Amniotic epithelial cell (primary cell): Measurements from ENCODE around the gene CBFA2T2.
A peak's percentile ranks its signal among the peaks of the same experiment; 100 is the strongest.
"Not testable (repeated sequence)": the region's sequence is repeated elsewhere in the genome, so short reads cannot be mapped to it uniquely, and the experiment has no call there.

Experiments used
- DNase-seq: peaks from one replicate; pipeline ENCODE4 v3.0.0-alpha.2; 2010; ENCODE audit warnings: low read depth

Gene CBFA2T2

DNA sequence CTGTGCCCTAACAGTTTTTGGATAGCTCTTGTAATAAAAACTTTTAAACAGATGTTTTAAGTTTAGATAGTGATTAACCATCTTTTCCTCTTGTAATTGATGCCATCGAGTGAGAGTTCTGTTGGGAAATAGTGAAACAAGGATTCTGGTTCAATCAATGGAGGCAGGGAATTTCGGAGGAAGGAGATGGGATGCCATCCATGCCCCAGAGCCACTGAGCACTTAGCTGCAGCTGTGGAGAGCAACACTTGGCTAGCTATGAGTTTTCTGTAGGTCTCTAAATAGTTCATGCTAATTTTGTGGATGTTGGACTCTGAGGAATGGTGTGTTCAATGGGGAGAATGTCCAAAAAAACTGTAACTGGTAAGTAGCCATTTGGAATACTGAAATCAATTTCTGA lies 16.7 kb downstream of the CBFA2T2 start:
- no peak for DNase-seq

DNA sequence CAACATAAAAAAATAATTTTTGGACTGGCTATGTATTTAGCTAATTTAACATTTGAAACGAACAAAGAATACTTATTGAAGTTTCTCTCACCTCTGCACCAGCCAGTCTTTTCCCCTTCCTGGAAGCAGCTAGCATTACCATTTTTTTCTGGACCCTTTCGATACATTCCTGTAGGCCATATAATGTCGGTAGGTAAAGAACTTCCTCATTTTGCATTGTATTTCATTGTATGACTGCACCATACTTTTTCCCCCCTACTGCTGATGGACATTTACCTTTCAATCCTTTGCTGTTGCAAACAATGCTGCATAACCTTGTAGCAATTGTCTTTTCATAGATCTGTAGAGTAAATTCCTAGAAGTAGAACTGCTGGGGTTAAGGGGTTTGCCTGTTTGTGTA lies 17.6 kb downstream of the CBFA2T2 start:
- DNase-seq, result no peak

DNA sequence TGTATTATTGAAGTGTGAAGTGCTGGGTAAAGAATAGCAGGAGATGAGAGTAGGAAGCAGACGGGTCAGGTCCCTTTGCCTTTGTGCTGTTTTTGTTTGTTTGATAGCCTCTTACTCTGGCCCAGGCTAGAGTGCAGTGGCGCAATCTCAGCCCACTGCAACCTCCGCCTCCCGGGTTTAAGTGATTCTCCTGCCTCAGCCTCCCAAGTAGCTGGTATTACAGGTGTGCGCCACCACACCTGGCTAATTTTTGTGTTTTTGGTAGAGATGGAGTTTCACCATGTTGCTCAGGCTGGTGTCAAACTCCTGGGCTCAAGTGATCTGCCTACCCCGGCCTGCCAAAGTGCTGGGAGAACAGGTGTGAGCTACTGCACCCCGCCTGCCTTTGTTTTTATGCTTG lies 18.1 kb downstream of the CBFA2T2 start:
- not testable (repeated sequence) for DNase-seq

DNA sequence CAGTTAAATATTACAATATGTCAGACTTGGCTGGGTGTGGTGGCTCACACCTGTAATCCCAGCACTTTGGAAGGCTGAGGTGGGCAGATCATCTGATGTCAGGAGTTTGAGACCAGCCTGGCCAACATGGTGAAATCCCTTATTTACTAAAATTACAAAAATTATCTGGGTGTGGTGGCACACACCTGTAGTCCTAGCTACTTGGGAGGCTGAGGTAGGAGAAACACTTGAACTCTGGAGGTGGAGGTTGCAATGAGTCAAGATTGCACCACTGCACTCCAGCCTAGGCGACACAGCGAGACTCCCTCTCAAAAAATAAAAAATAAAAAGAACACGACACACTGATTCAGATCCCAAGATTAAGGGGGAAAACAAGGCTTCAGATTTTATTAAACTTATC lies 19.2 kb downstream of the CBFA2T2 start:
- DNase-seq, result not testable (repeated sequence)

DNA sequence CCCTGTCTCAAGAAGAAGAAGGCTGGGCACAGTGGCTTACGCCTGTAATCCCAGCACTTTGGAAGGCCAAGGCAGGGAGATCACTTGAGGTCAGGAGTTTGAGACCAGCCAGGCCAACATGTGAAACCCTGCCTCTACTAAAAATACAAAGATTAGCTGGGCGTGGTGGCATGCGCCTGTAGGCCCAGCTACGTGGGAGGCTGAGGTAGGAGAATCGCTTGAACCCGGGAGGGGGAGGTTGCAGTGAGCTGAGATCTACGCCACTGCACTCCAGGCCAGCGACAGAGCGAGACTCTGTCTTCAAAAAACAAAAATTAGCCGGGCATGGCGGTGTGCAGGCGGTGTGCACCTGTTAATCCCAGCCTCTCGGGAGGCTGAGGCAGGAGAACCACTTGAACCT lies 22.0 kb downstream of the CBFA2T2 start:
- not testable (repeated sequence) for DNase-seq

DNA sequence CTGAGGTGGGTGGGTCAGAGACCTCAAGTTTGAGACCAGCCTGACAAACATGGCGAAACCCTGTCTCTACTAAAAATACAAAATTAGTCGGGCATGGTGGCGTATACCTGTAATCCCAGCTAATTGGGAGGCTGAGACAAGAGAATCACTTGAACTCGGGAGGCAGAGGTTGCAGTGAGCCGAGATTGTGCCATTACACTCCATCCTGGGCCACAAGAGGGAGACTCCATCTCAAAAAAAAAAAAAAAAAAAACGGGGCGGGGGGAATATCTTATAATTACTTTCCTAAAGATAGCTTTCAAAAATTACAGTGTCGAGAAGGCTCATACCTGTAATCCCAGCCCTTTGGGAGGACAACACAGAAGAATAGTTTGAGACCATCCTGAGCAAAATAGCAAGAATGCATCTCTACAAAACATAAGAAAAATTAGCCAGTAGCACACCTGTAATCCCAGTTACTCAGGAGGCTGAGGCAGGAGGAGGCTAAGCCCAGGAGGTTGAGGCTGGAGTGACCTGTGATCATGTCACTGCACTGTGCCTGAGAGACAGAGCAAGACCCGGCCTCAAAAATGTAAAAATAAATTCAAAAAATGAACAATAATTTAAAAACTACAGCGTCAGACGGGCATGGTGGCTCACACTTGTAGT lies 25.8 kb downstream of the CBFA2T2 start:
- DNase-seq, result no peak

DNA sequence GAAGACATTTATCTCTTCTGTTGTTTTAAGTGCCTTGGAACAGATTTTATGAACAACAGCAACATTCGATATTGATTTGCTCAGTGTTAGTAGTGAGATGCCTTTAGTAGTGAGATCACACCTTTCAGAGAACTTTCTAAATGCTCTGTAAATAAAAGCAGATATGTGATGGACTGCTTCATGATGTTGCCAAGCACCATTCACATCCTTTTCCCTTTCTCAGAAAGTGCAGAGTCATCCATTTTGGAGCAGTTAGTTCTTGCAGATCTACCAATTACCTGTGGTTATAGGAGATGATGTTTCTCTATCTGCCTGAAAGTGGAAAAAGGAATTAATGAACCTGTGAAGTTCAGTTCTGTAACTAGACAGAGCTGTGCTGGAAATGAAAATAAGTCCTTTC lies 27.0 kb downstream of the CBFA2T2 start:
- DNase-seq, result peak; percentile 16

DNA sequence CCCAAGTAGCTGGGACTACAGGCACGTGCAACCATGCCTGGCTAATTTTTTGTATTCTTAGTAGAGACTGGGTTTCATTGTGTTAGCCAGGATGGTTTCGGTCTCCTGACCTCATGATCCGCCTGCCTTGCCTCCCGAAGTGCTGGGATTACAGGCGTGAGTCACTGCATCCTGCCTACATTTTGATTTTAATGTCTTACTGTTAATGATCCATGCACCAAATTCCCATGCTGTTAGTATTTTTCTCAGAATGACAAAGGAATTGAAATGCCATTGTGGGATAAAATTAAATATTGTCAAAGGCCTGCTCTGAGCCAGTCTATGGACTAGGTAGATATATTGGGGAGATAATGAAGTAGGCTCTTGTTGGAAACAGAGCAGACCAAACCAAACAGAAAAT lies 28.2 kb downstream of the CBFA2T2 start:
- peak; percentile 72 for DNase-seq

DNA sequence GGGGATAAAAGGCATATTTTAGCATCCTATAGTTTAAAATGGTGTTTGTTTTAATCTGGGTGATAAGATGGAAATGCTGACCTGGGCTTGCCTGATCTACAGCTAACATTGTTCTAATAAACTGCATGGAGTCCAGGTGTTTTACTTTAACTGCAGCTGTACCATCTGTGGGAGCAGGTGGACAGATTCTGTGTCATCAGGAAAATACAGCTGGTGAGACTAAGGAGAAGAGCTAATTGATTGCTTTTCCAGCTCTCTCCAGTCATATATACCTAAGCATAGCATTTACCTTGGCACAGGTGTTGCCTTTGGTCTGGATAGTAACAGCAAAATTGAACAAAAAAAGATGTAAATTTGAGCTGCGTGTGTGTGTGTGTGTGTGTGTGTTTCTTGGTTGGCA lies 31.6 kb downstream of the CBFA2T2 start:
- DNase-seq, result no peak

DNA sequence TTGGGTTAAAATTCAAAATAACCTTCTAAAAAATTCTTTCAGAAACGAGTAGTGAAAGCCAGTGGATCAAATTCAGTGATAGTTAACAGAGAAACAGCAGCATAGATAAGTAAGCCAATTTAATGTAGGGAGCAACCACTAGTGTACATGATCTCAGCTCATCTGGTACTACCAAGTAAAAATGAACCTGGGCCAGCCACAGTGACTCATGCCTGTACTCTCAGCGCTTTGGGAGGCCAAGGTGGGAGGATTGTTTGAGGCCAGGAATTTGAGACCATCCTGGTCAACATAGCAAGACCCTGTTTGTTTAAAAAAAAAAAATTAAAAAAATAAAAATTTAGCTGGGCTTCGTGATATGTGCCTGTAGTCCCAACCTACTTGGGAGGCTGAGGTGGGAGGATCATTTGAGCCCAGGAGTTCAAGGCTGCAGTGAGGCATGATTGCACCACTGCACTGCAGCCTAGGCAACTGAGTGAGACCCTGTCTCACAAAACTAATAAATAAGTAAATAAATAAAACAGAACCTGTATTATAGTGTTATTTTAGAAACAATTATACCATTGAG lies 32.4 kb downstream of the CBFA2T2 start:
- peak; percentile 13 for DNase-seq

DNA sequence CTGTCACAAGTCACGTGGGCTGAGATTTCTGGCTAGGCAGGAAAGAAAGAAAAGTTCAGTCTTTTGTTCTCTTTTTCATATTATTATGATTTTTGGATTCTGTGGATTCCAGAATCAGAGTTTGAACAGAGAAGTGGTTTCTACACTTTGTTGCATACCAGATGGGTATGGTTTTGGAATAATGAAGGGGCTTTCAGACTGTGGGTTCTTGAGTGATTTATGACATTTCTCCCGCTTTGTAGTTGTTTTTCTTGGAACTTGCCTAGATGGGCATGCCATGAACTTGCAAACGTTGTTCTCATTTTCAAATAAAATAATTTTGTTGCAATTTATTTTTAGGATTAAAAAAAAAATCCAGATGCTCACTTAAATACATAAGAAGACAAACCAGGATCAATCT lies 34.4 kb downstream of the CBFA2T2 start:
- no peak for DNase-seq

DNA sequence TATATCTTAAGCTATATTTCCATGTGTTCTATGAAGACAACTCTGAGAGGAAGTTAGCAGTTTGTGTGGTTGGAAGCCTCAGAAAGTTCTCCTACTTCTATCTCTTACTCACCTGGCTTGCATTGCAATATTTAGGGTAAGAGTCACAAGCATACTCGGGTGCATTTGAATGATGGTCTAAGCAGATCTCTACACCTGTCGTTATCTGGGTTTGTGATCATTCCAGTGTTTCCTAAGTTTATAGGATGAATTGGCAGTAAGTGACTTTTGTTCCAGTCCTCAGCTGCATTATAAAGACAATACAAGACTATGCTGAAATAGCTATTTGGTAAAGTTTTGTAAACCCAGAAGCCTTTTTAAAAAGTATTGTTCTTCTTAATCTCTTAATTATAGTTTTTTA lies 36.9 kb downstream of the CBFA2T2 start:
- DNase-seq, result no peak

DNA sequence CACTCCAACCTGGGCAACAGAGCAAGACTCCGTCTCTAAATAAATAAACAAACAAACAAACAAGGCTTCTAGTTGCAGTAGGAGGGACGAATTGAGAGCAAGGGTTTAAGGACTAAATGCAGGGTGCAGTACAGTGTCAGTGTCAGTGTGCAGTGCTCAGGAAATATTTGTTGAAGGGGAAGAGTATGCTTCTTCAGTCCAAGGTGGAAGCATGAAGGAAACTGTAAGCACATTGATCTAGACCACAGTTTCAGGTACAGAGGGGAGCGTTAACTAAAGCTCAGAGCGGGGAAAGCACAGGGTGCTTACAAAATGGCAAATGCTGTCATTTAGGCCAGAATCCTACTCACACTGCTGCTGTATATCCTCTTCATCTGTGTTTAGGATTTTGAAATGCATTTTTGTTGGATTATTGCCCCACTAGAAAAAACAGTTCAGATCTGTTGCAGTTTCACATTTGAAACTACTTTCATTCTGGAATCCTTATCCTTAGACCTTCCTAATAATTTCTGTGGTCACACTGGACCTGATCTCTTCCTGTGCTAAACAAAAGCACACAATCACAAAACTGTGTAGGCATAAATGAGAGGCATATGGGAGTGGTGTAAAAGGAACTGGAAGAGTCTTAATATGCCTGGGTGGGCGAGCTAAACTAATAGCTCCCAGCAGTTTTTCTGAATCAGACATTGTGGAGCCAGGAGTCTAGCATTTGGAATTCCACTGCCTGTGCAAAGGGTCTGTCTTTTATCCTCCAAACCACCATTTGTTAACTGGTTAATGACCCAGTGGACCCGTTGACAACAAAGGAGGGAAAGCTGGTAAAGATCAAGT lies 41.4 kb downstream of the CBFA2T2 start:
- peak; percentile 23 for DNase-seq

DNA sequence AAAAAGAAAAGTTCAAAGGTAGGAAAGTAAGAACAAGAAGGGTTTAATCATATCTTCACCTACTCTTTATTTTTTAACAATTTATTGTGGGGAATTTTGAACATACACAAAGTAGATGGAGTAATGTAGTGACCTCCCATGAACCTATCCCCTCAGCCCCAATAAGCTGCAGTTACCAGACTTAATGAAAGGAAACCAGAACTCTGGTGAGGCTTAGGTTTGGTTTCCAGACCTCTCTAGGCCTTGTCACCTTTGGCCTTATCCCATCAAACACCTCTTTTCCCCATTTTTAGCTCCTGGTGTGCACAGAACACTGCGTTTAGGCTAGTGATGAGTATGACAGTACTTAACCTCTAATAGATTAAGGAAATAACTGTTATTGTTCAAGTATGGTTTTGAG lies 42.0 kb downstream of the CBFA2T2 start:
- DNase-seq, result no peak

DNA sequence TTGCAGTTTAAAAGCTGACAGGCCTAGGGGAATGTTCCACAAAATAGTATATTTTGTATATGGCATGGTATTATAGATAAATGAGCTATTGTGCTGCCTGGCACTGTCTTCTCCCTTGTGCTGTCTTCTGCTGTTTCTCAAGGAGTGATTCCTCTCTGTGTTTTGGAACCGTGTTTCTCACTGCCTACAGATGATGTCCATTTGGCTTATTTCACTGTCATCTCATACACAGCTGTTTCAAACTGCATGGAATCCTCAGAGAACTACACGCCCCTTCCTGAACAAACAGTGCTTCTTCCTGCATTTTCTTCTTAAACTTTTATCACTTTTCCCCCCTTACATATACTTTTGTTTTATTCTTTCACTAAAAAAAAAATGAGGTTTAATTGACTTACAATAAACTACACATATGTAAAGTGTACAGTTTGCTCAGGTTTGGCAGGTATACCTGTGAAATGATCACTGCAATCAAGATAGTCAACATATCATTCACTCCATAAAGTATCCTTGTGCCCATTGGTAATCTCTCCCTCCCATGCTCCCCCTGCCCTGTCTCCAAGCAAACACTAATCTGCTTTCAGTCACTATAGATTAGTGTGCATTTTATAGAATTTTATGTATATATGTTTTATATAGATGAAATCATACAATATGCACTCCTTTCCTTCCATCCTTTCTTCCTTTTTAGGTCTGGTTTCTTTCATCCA lies 43.0 kb downstream of the CBFA2T2 start:
- DNase-seq, result peak; percentile 24

DNA sequence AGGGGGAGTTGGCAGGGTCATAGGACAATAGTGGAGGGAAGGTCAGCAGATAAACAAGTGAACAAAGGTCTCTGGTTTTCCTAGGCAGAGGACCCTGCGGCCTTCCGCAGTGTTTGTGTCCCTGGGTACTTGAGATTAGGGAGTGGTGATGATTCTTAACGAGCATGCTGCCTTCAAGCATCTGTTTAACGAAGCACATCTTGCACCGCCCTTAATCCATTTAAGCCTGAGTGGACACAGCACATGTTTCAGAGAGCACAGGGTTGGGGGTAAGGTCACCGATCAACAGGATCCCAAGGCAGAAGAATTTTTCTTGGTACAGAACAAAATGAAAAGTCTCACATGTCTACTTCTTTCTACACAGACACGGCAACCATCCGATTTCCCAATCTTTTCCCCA lies 45.8 kb downstream of the CBFA2T2 start:
- not testable (repeated sequence) for DNase-seq

DNA sequence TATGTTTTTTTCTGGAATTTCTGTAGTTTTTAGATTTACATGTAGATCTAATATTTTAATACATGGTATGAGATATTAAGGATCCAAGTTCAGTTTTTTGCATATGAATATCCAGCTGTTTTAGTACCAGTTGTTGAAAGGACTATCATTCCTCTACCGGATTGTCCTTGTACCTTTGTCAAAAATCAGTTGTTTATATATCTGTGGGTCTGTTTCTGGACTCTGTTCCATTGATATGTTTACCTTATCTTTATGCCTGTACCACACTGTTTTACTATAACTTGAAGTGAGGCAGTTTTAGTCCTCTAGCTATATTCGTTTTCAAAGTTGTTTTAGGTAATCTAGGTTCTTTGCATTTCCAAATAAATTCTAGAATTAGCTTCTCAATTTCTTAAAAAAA lies 47.7 kb downstream of the CBFA2T2 start:
- DNase-seq, result no peak

DNA sequence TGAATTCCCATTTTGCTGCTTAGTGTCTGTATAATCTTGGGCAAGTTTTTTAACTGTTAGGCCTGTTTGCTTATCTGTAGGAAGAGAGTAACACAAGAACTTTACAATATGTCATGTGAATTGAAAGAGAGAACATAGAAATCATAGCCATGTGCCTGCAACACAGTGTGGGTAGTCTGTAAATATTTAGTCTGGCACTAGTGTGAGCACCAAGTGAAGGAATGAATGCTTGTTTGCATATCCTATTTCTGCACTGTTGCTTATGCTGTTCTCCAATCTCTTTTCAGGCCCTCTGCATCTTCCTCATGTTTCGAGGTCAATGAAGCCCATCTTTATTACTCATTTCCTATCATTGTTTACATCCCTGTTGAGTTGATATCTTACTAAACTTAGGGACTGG lies 49.2 kb downstream of the CBFA2T2 start:
- DNase-seq, result peak; percentile 50

DNA sequence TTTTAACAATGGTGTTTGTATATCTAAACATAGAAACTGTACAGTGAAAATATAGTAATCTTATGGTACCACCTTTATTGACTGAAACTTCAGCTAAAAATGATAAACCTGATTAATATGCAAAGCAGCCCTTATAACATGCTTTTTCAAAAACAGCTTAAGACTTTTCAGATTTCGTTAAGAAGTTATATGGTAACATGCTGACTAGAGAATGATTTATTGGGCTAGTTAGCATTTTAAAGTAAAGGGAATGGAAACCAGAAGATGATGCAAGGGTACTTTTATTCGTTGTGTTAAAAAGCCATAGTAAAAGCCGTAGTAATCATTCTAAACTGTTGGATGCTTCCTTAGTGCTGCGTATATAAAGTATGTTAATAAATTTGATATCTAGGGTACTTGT lies 50.5 kb downstream of the CBFA2T2 start:
- DNase-seq, result no peak

DNA sequence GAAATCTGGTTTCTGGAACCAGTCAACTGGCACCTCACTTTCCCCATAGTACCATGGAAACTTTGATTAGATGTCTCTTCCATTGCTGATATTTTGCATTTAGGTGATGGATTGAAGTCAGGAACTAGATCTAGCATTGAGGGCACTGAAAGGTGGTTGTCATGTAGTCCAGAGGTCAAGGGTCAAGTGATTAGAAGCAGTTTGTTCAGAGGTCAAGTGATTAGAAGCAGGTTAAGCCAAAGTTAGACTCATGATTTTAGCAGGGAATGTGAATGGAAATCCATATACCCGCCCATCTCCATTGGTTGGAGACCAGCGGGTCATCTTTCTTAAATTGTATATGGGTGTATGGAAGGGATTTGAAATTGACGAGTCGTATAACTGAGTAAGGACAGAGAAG lies 51.2 kb downstream of the CBFA2T2 start:
- DNase-seq, result no peak

DNA sequence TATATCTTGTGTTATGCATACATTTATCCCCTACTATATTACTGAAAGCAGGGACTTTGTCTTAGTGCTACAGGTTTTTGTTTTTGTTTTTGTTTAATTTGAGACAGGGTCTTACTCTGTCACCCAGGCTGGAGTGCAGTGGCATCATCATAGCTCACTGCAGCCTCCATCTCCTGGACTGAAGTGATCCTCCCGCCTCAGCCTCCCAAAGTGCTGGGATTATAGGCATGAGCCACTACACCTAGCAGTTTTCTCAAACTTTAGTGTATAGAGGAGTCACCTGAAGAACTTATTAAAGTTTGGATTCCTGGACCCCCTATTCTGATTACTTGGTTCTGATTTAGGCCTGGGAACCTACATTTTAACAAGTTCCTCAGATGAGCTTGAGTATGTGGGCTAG lies 51.9 kb downstream of the CBFA2T2 start:
- no peak for DNase-seq

DNA sequence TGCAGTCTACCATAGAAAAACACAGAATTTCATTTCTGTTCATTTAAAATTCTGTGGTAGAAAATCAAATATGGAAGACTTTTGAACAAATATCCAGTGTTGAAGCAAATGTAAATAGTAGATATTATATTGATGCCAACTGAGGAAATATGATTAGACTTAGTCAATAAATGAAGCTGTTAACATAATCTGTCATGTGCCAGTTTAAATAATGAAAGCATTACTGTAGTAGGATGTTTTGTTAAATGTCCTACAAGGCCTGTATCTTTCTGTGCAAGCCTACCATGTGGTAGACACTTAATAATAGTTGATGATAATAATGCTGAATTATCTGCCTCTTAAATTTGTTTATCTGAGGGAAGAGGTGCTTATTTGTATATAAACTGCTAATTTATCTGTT lies 55.9 kb downstream of the CBFA2T2 start:
- no peak for DNase-seq
